ENCODE results near the gene RIT2.

DNA sequence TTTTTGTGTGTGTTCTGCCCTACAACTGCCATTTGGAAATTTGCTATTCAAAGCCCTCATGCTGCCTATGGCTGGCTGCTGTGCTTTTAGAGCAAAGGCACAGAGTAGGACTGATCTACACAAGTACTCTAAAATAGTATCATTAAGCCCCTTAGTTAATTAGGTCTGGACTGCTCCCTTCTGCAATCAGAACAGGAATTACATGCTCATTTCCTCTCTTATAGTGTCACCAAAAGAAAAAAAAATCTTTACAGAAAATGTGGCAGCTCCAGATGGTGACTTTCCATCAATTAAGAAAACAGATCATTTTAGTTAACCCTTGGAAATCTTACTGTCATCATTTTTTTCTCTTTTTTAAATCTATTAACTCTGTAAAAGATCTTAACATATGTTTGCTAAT is 337.5 kb downstream of the RIT2 start:
- TF ChIP-seq, protein P1, sequence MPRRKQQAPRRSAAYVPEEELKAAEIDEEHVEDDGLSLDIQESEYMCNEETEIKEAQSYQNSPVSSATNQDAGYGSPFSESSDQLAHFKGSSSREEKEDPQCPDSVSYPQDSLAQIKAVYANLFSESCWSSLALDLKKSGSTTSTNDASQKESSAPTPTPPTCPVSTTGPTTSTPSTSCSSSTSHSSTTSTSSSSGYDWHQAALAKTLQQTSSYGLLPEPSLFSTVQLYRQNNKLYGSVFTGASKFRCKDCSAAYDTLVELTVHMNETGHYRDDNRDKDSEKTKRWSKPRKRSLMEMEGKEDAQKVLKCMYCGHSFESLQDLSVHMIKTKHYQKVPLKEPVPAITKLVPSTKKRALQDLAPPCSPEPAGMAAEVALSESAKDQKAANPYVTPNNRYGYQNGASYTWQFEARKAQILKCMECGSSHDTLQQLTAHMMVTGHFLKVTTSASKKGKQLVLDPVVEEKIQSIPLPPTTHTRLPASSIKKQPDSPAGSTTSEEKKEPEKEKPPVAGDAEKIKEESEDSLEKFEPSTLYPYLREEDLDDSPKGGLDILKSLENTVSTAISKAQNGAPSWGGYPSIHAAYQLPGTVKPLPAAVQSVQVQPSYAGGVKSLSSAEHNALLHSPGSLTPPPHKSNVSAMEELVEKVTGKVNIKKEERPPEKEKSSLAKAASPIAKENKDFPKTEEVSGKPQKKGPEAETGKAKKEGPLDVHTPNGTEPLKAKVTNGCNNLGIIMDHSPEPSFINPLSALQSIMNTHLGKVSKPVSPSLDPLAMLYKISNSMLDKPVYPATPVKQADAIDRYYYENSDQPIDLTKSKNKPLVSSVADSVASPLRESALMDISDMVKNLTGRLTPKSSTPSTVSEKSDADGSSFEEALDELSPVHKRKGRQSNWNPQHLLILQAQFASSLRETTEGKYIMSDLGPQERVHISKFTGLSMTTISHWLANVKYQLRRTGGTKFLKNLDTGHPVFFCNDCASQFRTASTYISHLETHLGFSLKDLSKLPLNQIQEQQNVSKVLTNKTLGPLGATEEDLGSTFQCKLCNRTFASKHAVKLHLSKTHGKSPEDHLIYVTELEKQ (tag by site-specific recombination; IDR thresholded peaks at IDR 0.05; ENCODE audit: borderline replicate concordance): no peak
- no peak for TF ChIP-seq ZNF510 (tag by site-specific recombination; IDR thresholded peaks at IDR 0.05; ENCODE audit: insufficient replicate concordance)
- no peak for TF ChIP-seq ZNF529 (tag by site-specific recombination; IDR thresholded peaks at IDR 0.05; ENCODE audit: insufficient replicate concordance)
